Measurements from ENCODE around the gene MBLAC1. TPM values are rescaled to one million over a fixed set of nuclear protein-coding genes. Genes with fewer than 3 reads are reported as not detected.

MBLAC1 gene
- polyA plus RNA-seq, 1 donor from 2014 or later: 6.4 TPM

GRCh38 chr7:100170101-100170897 lies 43.5 kb downstream of the MBLAC1 start:
- Histone ChIP-seq H4K20me1 (ENCODE audit: insufficient read depth) (no peaks in the 10 kb centered on the region), H2AFZ (ENCODE audit: low read depth, low read length) (no peak overlapping the region), H3K9me2 (ENCODE audit: insufficient read depth, low read length) (no peaks in the 10 kb centered on the region), H3K27ac (ENCODE audit: low read length) (no peak overlapping the region), H3K27me3 (ENCODE audit: insufficient read depth, low read depth, low read length) (no peaks in the 10 kb centered on the region), H3K79me2 (replicated peaks; ENCODE audit: insufficient read depth, low read length) (peaks cover 4% of the 10 kb centered on the region), H3K36me3 (ENCODE audit: insufficient read depth, low read length) (no peaks in the 10 kb centered on the region), H3K4me3 (ENCODE audit: low read length) (peak overlapping the region; percentile 56), H3K4me2 (ENCODE audit: low read length) (no peak overlapping the region), H3K9me3 (ENCODE audit: low read length) (no peaks in the 10 kb centered on the region), H3K9ac (ENCODE audit: low read length) (peak overlapping the region; percentile 14), H3F3A (ENCODE audit: insufficient read depth, low read length, poor library complexity, severe bottlenecking) (no peaks in the 10 kb centered on the region)
- TF ChIP-seq MXI1 (conservative IDR thresholded peaks at IDR 0.05; ENCODE audit: poor library complexity, severe bottlenecking) (no peak), REST (IDR thresholded peaks at IDR 0.05; ENCODE audit: borderline replicate concordance) (no peak), CTCF (IDR thresholded peaks at IDR 0.05; ENCODE audit: poor library complexity, severe bottlenecking) (no peak), RAD21 (conservative IDR thresholded peaks at IDR 0.05) (no peak), POLR2AphosphoS5 (IDR thresholded peaks at IDR 0.05) (no peak), TAF1 (IDR thresholded peaks at IDR 0.05; ENCODE audit: low read depth) (no peak), EP300 (conservative IDR thresholded peaks at IDR 0.05; ENCODE audit: poor library complexity, severe bottlenecking) (no peak), SMC3 (conservative IDR thresholded peaks at IDR 0.05; ENCODE audit: poor library complexity) (no peak), EZH2 (IDR thresholded peaks at IDR 0.05; ENCODE audit: borderline replicate concordance, insufficient read depth, low read length, poor library complexity, severe bottlenecking) (no peak)

GRCh38 chr7:100171087-100171681 lies 44.4 kb downstream of the MBLAC1 start:
- TF ChIP-seq REST (IDR thresholded peaks at IDR 0.05; ENCODE audit: borderline replicate concordance): no peak
- Histone ChIP-seq H2AFZ (ENCODE audit: low read depth, low read length) (no peak overlapping the region), H3F3A (ENCODE audit: insufficient read depth, low read length, poor library complexity, severe bottlenecking) (no peaks in the 10 kb centered on the region), H3K9me2 (ENCODE audit: insufficient read depth, low read length) (no peaks in the 10 kb centered on the region), H3K36me3 (ENCODE audit: insufficient read depth, low read length) (no peaks in the 10 kb centered on the region), H3K4me3 (ENCODE audit: low read length) (peak overlapping the region; percentile 56), H3K27me3 (ENCODE audit: insufficient read depth, low read depth, low read length) (no peaks in the 10 kb centered on the region), H4K20me1 (ENCODE audit: insufficient read depth) (no peaks in the 10 kb centered on the region), H3K79me2 (replicated peaks; ENCODE audit: insufficient read depth, low read length) (peaks cover 12% of the 10 kb centered on the region), H3K9me3 (ENCODE audit: low read length) (no peaks in the 10 kb centered on the region), H3K4me2 (ENCODE audit: low read length) (no peak overlapping the region), H3K9ac (ENCODE audit: low read length) (peak overlapping the region; percentile 14), H3K27ac (ENCODE audit: low read length) (no peak overlapping the region)

Measured in neural cell (in vitro differentiated cells).